GM13976 (cell line): ENCODE data around the gene TMEM164.

Experiments used
- DNase-seq: peaks from one replicate; pipeline ENCODE4 v3.0.0; 2012; ENCODE audit warnings: low spot score
- CTCF ChIP-seq: IDR thresholded peaks from 2 replicates; pipeline ENCODE4 v1.5.1; 2012; ENCODE audit warnings: borderline replicate concordance, mild to moderate bottlenecking; ENCODE audit not compliant: insufficient read depth; ENCODE audit errors: extremely low read depth, missing control alignments, control extremely low read depth
- in situ Hi-C: fragments of 300-500 bp; cut with MboI; formaldehyde crosslinking; loops from one replicate; pipeline ENCODE4 v1.12.0; 2022; ENCODE audit warnings: low sequenced_read_pairs, mixed read lengths, inconsistent platforms; ENCODE audit not compliant: unreplicated experiment

Gene TMEM164

GRCh38 chrX:110172215-110172614, 169.3 kb downstream of the TMEM164 start:
- in situ Hi-C loops, result loop anchor here (25.0 kb wide), 1 partner anchor 690 kb away; no protein-coding TSS in a partner anchor
- peak; percentile 74 for DNase-seq

GRCh38 chrX:110173192-110174175, 170.6 kb downstream of the TMEM164 start:
- TF ChIP-seq CTCF, result no peak
- no peak for DNase-seq
- in situ Hi-C loops, result loop anchor here (25.0 kb wide), 1 partner anchor 689 kb away; no protein-coding TSS in a partner anchor

More at GRCh38 chrX:110172215-110172614, 169.3 kb downstream of the TMEM164 start:
- no peak for TF ChIP-seq CTCF

GRCh38 chrX:110175146-110175545, 172.2 kb downstream of the TMEM164 start:
- in situ Hi-C loops, result no loop called here
- DNase-seq, result no peak
- no peak for TF ChIP-seq CTCF

- no peak for TF ChIP-seq CTCF
- no peak for DNase-seq
- in situ Hi-C loops, result no loop called here
These were observed 172.8 kb downstream of the TMEM164 start for GRCh38 chrX:110175696-110176095.

GRCh38 chrX:110178179-110178865, 175.4 kb downstream of the TMEM164 start:
- no peak for DNase-seq
- in situ Hi-C loops, result no loop called here
- TF ChIP-seq CTCF, result no peak

- TF ChIP-seq CTCF, result no peak
- DNase-seq, result no peak
- in situ Hi-C loops, result no loop called here
These were observed 177.4 kb downstream of the TMEM164 start for GRCh38 chrX:110180176-110180927.
